GM19452 (cell line): ENCODE results near the gene LRRC66.
A peak's percentile ranks its signal among the peaks of the same experiment; 100 is the strongest.

Experiments used
- ATAC-seq: cut with Tn5 transposase; IDR thresholded peaks from one replicate; pipeline ENCODE4 v1.9.1; 2021; ENCODE audit not compliant: unreplicated experiment

Gene LRRC66, protein sequence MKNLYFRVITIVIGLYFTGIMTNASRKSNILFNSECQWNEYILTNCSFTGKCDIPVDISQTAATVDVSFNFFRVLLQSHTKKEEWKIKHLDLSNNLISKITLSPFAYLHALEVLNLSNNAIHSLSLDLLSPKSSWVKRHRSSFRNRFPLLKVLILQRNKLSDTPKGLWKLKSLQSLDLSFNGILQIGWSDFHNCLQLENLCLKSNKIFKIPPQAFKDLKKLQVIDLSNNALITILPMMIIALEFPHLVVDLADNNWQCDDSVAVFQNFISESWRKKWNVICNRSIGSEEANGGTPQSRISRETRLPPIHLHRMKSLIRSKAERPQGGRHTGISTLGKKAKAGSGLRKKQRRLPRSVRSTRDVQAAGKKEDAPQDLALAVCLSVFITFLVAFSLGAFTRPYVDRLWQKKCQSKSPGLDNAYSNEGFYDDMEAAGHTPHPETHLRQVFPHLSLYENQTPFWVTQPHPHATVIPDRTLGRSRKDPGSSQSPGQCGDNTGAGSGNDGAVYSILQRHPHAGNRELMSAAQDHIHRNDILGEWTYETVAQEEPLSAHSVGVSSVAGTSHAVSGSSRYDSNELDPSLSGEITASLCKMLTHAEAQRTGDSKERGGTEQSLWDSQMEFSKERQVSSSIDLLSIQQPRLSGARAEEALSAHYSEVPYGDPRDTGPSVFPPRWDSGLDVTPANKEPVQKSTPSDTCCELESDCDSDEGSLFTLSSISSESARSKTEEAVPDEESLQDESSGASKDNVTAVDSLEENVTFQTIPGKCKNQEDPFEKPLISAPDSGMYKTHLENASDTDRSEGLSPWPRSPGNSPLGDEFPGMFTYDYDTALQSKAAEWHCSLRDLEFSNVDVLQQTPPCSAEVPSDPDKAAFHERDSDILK

DNA sequence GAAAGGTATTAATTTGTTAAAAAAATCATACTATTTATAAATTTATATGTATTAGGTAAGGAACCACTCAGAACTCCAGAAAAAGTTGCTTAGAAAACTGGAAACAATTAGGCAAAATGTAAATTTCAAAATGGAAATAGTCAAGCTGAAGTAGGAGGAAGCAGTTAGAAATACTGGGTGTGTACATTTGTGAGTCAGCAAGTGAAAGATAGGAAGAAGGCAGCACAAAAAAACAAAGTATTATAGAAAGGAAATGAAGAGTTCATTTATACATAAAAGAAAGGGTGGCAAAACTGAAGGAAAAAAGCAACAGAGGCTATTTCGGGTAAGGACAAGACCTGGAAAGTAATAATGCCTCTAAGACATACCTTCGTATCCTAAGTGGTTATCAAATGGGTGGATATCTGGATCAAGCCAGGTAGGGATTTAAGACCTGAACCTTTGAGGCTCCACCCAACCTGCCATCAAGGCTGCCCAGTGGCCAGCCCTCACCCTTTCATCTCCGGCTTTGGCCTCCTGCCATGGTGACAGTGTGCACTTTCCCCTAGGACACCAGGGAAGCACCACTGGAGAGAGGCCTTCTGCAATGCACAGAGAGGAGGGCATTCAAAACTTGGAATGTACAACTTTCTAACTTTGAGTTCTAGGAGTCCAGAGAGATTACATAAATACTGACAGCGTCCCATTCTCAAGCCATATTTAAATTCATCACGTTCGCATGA lies at the start of gene LRRC66:
Gene LRRC66, minus strand, starts transcription at position 428 of the 722 bp plus-strand sequence. CDS start 2,750 bp downstream, outside the sequence.
- no peak for ATAC-seq

DNA sequence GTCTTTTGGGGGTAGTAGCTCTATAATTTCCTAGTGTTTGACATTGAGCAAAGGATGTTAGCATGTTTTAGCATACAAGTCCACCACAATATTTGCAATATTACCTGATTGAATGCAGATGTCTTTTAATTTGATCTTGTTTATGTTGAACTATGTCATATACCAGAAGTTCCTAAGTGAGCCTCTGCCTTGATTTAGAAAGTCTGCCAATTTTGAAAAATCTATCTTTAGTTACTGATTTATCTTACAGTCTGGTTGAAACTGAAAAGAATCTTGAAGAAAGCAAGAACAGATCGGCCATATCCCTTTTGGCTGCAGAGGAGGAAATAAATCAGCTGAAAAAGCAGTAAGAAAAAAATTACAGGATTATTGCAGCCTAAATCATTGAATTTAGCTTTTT lies 49.4 kb upstream of the LRRC66 start:
- ATAC-seq: no peak

DNA sequence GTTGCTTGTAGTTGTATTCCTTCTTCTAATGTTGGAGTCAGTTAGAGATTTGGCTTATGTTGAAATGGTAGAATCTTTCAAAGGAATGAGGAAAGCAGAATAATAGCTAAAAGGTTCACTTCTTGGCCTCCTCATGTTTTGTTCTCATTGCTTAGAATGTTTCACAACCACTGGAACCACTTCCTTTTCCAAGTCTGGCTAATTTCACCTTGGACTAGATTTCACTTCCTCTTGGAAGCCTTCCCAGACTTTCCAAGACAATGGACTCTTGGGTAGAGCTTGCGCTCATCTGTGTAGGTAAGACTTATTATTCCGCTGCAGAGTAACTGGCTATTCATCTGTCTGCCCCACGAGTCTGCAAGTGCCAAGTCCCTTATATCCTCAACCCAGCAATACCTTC lies 39.2 kb upstream of the LRRC66 start:
- ATAC-seq: no peak

DNA sequence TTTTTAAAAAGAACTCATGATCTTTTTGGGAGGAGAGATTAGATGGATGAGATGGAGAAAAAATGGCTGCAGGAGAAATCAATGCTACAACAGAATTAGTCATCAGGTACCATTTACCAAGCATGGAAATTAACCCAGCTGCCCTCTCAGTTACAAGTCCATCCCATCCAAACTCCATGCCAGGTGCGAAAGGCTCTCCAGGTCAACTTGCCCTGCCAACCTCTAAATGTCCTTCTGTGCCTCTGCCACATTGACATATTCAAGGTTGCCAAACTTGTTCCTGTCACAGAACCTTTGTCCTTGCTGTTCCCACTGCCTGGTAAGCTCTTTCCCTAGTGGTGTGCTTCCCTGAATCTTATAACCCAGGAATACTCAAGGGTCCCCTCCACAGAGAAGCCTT lies 38.1 kb upstream of the LRRC66 start:
- no peak for ATAC-seq

DNA sequence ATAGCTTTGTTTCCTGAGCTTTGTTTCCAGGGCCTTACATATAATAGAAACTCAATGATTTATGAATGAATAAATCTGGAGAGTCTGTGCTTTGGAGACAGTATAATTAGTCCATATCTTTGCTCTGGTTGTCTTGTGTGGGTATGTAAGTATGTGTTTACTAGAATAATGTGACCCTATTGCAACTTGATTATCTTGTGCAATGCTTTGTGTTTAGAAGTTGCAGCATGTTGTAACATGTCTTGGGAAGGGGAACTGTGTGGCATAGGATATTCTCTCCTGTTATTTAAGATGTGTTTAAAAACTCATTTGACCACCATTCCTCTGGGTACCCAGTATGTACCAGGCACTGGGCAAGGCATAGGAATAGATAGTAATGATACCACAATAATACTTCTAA lies 37.0 kb upstream of the LRRC66 start:
- no peak for ATAC-seq

DNA sequence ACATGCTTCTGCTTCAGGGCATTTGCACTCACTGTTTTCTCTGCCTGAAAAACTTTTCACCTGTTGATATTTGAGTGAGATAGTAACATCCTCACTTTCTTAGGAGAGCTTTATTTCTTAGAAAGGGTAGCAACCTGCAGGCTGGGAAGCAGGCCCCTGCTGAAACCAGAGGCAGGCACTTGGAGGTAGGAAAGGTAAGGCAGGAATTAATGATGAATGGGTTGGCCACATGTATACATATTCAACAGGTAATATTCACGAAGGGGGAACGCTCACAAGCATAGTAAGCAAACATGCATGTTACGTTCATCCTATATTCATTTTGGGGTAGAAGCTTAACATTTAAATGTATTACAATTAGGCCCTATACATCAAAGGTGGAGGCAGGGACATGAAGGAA lies 34.1 kb upstream of the LRRC66 start:
- ATAC-seq: no peak

DNA sequence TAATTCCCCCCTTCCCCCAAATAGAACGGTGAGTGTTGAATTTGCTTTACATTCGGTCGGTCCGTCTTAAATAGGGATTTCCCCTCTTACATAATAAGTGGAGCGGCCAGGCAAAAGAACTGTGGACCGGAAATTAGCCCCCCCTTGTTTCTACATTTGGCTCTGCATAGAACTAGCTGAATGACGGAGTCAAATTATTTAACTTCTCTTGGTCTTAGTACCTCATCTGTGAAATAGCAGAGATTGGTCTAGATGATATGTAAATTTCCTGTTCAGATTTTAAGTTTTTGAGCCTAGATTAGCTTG lies 32.3 kb upstream of the LRRC66 start:
- ATAC-seq: no peak

DNA sequence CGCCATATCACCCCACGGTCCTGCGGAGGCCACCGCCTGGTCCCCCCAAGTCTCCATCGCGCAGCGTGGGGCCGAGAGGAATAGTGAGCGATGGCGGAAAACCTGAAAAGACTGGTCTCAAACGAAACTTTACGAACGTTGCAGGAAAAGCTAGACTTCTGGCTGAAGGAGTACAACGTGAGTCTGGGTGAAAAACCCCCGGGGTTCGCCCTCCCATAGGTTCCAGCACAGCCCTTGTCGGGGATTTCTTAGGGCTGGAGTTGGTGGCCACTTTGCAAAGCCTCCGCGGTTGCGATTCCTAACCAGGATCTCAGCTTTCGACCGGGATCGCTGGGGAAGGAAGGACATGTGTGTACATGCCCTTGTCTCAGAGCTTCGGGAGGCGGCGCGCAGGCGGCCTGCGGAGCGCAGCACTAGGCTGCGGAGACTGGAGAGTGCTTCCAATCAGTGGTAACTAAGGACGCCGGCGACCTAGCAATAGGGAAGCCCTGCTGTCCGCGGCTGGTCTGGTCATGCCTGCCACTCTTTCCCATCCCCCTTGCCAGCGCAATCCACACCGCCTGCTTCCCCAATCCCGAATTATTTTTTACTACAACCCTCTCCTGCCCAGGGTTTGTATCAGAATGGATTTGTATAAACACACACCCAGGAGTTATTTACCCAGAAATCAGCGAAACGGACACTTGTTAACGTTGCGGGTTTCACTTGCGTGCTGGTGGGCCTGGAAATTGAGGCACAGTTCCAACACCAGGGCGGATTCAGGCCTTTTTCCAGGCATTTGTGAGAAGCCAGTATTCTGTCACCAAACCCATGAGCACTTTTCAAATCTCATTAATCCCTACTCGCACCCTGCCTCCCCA lies 31.7 kb upstream of the LRRC66 start:
- ATAC-seq: peak; percentile 53

DNA sequence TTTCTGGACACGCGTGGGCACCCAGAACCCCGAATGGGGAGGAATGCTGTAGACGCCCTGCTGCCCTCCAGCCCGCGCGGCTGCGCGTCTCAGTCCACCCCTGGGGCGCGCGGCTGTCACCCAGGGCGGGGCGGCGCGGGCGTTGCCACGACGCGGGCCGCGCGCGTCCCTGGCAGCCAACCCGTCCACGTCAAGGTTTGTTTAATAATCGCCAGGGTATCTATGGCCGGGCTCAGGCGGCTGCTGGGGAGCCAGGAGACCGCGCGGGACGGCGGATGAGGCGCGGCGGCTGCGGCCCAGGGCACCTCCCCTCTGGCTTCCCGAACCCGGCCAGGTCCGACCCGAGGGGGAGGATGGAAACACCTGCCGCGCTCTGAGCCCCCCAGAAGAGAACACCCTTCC lies 31.1 kb upstream of the LRRC66 start, which contains the start of gene SPATA18:
Gene SPATA18, plus strand, starts transcription at position 92 of the 402 bp plus-strand sequence. CDS start 401 bp downstream, outside the sequence.
- peak; percentile 45 for ATAC-seq

DNA sequence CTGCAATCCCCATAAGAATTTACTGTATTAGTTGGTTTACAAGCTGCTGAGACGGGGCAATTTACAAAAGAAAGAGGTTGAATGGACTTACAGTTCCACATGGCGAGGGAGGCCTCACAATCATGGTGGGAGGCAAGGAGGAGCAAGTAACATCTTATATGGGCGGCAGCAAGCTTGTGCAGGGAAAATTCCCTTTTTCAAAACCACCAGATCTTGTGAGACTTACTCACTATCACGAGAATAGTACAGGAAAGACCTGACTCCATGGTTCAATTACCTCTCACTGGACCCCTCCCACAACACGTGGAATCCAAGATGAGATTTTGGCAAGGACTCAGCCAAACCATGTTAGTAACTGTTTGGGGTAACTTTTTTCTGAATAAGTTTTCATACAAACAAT lies 29.1 kb upstream of the LRRC66 start:
- no peak for ATAC-seq

DNA sequence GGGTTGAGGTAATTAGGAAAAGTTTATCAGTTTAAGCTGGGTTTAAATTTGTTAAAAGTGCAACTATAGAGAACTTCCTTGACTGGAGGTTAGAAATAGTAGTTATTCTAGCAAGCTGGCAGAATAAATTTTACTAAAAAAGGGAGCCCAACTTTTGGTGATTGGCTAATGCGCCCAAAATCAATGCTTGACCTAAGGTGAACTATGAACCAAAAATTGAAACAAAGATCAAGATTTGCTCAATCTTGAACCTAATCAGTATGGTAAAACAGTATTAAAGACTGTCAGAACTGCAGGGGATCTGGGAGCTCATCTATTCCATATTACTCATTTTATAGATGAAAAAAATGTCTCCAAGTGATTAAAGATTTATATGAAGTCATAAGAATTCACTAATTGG lies 24.9 kb upstream of the LRRC66 start:
- ATAC-seq: no peak

DNA sequence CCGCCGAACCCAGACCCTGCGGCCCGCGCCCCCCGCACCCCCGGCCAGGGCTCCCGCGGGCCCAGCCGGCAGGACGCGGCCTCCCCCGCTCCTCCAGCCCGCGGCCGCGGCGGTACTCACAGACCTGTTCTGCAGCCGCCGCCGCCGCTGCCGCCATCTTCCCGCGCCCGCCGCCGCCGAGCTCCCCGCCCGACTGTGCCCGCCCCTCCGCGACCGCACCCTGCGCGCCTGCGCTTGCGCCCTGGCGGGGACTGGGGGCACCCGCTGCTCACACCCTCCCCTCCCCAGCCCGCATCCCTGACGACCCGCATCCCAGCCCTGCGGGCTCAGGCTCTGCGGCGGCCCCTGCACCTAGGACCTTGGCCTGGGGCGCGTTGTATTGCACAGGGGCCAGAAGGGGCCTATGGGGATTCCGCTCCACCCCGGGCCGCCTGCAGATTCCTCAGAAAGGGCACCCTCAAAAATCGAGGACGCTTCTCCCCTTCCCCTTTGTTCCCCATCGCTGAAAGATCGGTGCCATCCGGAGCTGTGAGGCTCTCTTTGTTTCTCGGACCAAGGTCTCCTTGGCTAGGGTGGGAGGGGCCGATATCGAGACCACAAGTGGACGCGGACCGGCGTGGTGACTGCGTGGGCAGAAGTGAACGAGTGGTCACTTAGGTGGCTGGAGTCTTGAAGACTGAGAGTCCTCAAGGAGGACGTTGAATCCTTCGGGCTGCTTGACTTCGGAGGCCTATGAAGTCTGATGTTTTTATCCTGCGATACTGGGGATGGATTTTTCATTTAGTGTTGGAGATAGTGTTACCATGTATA lies 18.1 kb upstream of the LRRC66 start, which contains the start of gene SGCB:
Gene SGCB, minus strand, starts transcription at position 197 of the 810 bp plus-strand sequence. Its CDS starts 40 bp downstream, at position 157.
- ATAC-seq: peak; percentile 90

DNA sequence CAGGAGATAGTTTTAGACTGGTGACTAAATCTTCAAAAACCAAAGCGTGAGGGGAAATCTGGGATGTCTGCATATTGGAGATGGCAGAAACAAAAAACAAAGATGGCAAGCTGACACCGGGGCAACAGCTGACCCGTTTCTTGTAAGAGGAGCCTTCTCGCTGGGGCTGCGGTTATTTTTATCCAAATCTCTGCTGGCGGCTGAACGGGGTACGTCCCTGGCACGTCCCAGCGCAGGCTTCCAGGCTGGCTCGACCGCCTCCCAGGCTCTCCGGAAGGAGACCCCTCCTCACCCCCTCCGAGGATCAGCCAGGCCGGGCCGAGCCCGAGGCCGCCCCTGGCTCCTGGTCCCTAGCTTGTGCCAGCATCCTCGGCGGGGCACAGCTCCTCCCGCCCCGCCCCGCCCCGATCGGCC lies 17.5 kb upstream of the LRRC66 start:
- ATAC-seq: peak; percentile 53

DNA sequence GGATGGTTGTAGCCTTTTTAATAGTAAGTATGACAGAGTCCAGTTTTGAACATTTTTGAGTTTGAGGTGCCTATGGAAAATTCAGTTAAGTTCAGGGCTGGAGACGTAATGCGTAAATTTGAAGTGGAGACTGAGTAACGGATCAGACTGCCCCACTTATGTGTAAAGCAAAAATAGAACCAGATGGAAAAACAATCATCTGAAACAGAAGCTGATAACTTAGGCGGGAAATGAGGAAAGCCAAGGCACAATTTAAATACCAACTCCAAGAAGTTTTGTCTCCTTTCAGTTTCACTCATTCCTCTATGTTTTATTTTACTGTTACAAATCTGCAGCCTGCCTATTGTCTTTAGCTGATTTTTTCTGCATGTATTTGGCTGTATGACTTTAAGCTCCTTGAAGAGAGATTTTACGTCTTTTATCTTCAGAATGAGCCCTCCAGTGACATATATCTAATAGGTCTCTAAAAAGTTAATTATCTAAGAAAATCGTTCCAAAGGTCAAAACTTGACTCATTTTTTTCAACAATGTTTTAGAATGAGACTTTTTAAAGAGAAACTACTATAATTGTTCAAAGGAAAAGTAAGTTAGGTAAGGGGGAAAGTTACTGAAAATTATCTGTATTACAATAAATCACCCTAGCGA lies 16.8 kb upstream of the LRRC66 start:
- ATAC-seq: no peak

DNA sequence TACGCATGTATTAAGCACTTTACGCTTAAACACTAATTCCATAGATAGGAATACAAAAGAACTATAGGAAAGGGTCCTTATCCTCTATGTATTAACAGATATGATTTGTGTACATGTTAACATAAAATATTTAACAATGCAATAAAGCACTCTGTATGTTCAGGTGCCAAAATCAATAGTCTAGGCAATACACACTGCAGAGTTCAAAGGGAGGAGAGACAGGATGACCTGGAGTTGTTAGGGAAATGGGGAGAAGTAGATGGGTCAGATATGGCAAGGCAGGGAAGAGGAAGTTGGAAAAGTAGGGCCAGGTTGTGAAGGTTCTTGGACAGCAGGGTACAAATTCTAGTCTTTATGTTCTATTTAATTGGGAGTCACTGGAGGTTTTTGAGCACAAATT lies 15.0 kb upstream of the LRRC66 start:
- no peak for ATAC-seq

DNA sequence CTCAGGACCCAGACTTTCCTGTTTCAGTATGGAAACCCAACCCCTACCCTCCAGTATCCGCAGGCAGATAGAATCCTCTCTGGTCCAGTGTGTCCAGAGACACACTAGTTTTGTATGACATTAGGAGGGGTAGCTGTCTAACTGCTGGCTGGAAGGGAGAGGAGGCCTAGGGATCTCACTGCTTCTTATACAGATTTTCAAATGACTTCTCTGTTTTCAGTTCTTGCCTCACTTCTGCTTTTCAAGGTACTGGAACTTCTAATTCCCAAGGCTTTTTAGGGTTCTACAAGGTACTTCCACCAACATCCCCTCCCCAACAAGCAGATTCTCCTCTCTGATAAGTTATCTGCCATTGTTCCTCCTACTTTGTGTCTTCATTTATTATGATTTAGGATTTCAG lies 11.8 kb upstream of the LRRC66 start:
- no peak for ATAC-seq

DNA sequence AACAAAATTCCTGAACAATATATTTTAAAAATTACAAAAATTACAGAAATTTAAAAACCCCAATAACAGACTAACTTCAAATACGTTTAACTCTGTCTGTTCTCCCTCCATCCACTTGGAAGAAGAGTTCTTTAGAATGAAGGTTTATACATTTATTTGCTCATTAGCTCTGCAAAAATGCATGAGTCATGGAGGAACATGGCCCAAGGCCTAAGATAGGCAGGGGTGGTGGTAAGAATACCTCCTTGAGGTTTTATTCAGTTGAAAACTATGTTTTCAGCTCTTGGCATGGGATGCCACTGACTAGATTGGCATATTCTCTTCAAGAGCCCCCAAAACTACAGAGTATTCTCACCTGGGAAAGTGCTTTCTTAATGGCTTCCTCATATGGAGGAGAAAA lies 8.8 kb upstream of the LRRC66 start:
- no peak for ATAC-seq

DNA sequence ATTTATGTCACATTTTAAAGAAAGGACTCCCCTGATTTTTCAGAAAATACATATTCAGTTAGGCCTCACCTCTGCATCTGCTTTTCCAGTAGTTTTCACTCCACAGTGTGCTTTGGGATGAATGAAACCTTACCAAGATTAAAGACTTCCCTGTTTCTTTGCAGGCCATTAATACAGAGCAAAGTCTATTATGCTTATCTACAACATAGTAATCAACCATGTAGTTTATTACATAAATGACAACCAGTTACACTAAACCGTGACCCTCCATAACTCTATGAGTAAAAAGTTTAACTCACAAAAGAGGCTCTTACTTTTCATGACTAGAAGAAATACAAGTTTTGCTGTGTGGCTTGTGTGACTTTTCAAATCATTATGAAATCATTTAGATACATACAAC lies 2.3 kb downstream of the LRRC66 start:
- no peak for ATAC-seq

DNA sequence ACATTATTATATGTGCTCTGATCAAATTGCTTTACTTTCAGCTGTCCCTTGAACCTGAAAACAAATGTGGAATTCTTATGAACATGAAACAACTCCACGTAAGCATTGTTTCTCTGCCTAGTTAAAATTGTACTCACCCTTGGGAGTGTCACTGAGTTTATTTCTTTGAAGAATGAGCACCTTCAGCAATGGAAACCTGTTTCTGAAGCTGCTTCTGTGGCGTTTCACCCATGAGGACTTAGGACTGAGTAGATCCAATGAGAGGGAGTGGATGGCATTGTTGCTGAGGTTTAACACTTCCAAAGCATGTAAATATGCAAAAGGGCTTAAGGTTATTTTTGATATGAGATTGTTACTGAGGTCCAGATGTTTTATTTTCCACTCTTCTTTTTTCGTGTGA lies 3.2 kb downstream of the LRRC66 start:
- no peak for ATAC-seq
